Activated T-cell treated with anti-CD3 and anti-CD28 coated beads for 1 hour (primary cell): Measurements from ENCODE around the gene CELSR2.
"Not testable (repeated sequence)": the region's sequence is repeated elsewhere in the genome, so short reads cannot be mapped to it uniquely, and the experiment has no call there.

Experiments used
- DNase-seq: peaks from one replicate; pipeline ENCODE4 v3.0.0-alpha.2; 2020; ENCODE audit warnings: low read depth

The CELSR2 gene

DNA sequence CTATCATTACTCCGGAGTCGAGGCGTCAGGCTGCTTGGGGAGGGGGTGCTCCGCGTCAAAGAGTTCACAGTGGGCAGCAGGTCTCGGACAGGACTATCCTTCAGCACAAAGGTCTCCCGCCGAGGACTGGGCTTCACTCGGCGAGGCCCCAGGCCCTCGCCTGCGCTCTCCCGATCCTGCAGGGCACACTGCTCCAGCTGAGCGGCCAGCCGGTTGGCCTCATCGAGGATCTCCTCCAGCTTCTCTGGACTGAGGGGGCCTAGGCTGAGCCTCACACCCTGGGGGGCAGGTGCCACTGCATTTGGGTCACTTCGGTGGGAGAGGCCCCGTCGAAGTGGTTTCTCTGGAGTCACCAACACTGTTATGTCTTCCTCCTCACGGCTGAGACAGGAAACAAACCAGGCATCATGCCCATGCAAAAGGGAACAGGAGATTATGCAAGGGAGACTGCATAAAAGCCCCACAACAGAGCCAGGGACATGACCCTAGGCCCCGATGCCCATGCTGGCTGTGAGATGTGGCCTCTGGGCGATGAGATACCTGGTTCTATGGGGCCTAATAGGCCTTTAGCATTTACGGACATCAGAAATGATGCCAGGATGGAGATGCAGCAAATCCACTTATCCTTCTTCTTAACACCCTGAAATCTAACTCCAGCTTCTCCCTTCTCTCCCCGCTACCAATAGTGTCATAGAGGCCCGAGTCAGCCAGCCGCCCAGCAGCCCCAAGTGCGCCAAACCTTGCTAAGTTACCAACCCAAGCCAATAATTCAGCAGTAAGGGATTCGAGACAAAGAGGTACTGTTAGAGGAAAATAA is 32.5 kb downstream of the CELSR2 start:
- DNase-seq: no peak

DNA sequence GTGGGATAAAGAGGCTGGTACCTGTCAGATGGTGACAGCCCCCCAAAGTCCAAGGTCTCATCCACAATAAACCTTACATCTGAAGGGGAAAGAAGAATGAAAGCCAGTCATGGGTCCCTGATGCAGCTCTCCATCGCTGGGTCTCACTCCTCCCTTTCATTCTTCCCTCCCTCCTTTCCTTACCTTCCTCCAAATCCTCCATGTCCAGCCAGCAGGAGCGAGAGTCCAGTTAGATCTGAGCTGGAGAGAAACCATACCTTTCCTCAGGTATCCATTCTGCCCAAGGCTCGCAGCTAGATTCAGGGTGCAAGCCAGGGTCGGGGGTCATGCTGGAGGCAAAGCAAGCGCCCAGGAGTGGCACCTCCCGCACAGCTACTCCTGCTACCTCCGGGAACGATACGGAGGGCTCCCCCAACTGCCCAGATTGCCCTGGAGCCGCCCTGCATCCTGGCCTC is 33.2 kb downstream of the CELSR2 start:
- no peak for DNase-seq

- peak; percentile 87 for DNase-seq
Observed at GRCh38 chr1:109282952-109283747, 33.8 kb downstream of the CELSR2 start, which contains the start of gene PSRC1. Gene PSRC1, minus strand, starts transcription at chr1:109283145.

DNA sequence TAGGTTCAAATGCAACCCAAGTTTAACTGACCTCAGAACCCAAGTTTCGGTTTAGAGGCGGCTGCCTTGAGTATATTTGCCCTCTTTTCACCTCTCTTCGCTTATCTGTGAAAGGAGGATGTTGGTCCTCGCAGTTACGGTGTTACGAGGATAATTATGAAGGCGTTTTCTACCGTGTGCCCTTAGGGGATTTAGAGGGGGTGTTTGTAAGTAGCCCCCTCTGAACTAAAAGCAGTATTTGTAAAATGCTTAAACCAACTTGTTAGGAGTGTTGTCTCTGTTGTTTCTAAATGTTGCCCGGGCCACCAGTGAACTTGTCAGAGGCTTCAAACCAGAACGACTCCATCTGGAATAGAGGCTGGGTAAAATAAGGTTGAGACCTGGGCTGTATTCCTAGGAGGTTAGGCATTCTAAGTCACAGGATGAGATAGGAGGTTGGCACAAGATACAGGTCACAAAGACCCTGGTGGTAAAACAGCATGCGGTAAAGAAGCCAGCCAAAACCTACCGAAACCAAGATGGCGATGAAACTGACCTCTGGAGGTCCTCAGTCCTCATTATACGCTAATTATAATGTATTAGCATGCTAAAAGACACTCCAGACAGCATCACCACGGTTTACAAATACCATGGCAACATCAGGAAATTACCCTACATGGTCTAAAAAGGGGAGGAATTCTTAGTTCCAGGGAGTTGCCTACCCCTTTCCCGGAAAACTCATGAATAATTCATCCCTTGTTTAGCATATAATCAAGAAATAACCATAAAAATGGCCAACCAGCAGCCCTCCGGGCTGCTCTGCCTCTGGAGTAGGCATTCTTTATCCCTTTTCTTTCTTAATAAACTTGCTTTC is 34.6 kb downstream of the CELSR2 start:
- no peak for DNase-seq

GRCh38 chr1:109286762-109287161 is 37.4 kb downstream of the CELSR2 start:
- DNase-seq: not testable (repeated sequence)

- no peak for DNase-seq
Observed at GRCh38 chr1:109290137-109290536, 40.8 kb downstream of the CELSR2 start.

GRCh38 chr1:109290998-109291397 is 41.7 kb downstream of the CELSR2 start:
- DNase-seq: no peak

DNA sequence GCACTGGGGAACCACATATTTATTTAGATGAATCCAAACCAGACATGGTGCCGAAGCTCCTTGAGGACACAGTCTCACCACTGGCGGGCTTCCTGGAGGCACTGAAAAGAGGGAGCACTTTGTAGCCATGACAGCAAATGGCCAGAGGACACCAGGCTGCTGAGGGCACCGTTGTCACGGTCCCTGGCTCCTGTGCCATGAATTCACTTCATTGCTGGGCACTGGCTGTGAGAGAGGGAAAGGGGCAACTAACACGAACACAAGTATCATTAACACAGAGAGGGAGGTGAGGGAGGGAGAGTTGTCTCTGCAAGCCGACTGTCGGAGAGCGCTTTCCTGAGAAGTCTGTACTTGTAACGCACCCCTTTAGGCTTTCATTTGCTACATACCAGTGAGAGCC is 43.0 kb downstream of the CELSR2 start:
- DNase-seq: no peak

GRCh38 chr1:109293026-109293425 is 43.7 kb downstream of the CELSR2 start:
- DNase-seq: no peak

GRCh38 chr1:109294481-109294880 is 45.1 kb downstream of the CELSR2 start:
- no peak for DNase-seq

DNA sequence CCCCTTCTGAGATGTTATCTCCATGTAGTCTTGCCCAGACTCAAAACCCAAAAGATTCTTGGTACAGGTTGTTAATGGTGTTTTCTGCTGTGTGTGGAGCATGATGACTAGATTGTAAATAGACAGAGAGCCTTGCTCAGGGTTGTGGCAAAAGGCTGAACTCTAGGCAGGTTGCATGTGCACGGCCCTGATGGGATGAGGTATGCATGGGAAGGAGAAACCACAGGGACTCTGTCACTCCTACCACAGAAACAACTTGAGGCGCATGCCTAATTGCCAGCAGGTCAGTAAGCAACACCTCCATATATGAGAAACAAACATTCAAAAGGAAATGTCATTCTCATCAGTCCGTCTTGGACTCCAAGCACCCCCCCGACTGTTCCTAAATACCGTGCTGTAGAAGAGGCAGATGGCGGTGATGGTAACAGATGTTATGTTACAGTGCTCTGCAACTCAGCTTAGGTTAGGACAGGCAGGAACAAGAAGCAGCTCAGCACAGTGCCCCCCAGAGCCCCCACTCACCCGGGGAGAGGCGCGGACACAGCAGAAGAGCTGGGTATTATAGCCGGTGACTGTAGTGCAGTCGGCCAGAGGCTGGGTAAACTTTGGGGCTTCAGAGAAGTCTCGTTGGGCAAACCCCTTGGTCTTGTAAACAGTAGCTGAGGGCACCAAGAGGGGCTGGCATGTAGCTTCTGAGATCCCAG is 46.5 kb downstream of the CELSR2 start:
- no peak for DNase-seq

- no peak for DNase-seq
Observed at GRCh38 chr1:109296782-109297181, 47.4 kb downstream of the CELSR2 start.

DNA sequence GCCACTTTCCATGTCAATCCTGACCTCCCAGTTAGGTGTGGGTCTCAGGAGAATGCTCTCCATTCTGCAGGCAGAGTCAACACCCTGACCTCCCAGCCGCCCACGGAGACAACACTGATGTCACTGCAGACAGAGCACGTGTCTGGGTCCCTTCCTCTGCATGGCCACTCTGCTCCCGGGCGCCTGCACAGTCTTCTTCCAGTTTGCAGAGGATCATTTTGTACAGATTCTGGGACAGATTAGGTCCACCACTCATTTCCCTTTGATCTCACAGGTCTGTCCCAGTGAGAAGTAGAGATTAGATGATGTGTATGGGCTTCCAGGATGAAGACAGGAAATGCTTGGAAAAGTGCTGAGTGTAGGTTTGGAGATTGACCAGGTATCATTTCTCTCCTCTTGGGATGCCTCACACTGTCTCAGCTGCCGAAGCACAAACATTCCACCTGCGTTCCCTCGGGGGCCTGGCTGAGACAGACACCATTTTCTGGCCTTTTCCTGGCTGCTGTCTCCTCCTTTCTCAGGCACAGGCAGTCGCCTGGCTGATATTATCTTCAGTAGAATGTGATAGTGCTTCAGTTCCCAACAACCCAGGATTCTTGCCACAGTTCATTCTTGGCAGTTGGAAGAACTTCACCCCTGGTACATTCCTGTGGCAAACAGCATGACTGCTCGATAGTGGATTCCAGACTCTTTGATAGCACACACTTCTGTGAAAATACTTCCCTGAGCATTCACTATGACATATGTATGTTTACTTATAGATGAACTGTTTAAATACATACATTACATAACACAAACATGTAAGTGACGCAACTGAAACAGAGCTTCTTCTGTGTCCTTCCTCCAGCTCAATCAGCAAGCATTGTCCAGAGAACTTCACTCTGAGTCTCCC is 49.6 kb downstream of the CELSR2 start:
- DNase-seq: no peak

DNA sequence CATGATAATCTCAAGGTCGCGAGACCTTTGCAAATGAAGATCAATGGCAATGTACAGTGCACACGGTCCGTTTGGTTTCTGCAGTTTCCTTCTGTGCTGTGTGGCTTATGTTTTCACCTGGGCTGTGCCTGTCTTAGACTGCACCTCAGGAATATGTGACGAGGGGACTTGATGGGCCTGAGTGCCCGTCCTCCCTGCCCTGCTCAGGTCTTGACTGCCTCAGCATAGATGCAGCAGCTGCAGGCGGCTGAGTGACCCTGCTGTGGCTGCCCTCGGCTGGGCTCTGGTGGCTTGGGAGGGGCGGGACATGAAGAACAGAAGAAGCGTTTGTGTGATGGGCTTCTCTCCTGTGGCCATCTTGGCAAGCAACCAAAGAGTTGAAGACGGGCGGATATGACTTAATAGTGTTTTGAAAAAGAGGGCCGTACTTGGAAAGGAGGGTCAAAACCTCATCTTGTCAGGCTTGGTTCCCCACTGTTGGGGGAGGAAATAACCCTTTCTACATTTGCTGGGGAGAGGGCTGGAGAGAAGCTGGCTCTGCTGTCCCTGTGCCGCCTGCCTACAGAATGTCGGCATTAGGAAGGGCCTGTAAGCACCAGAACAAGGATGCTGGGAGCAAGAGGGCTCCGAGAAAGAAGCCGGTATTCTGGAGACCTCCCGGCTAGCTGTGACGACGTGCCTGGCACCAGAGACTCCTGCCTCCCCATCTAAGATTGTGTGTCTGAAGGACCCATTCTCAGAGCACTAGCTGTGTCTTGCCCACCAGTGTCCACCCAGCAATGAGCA is 50.4 kb downstream of the CELSR2 start:
- no peak for DNase-seq

DNA sequence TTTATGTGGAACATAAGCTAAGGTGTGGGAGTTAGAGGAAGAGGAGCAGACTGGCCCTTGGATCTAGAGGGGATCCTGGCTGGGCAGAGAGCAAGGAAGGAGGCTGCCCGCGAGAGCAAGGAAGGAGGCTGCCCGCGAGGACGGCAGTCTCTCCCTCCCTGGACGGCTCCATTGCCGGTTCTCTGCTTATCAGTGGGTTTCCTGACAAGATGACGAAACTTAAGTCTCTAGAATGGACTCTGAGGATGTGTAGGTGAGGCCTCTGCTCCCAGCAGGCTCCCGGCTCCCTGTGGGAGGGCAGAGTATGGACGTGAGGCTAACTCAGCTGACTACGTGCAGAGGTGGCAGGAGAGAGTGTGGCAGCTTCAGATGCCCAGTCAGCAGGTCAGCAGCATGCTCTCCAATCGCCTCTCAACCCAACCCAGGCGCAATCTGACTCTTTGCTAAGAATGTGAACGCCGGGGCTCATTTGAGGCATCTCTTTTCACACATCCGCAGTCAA is 51.4 kb downstream of the CELSR2 start:
- no peak for DNase-seq

DNA sequence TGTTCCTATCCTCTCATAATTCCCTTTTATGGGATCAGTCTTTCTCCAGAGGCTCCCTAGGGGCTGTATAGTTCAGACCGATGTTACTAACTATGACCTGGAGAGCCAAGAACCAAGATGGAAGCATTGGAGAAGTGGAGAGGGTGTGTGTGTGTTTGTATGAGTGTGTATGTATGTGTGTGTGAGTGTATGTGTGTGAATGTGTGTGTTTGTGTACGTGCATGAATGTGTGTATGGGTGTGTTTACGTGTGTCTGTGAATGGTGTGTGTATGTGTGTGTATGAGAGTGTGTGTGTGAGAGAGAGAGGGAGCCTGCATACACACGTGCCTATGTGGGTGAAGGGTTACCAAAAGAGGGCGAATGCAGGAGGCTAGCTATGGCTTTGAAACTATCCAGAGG is 52.5 kb downstream of the CELSR2 start:
- no peak for DNase-seq

DNA sequence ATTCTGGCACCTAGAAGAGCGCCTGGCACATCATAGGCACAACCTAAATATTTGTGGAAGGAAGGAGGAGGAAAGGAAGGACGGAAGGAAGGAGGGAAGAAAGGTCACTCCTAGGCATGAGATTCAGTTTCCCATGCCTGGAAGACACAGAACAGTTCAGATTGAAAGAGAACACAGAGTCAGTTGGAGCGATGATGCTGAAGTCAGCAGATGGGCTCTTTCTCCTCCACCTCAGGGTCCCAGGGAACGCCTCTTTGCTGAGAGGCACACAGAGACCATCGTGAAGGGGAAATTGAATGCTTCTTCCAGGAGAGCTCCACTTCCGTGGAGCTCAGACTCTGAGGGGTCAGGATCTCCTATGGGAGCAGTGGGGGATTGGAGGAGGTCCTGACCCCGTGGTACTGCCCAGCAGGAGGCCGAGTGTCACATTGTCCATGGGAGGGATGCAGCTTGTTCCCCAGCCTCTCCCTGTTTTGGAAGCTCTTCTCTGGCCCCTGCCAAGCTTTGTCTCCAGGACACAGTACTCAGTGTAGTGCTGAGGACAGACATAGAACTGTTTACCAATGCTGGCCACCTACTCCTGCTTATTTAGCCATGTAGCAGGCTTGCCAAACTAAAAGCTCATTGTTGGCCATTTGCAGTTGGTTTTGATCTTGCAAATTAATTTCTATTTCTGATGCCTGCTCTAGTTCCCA is 55.0 kb downstream of the CELSR2 start:
- DNase-seq: no peak

DNA sequence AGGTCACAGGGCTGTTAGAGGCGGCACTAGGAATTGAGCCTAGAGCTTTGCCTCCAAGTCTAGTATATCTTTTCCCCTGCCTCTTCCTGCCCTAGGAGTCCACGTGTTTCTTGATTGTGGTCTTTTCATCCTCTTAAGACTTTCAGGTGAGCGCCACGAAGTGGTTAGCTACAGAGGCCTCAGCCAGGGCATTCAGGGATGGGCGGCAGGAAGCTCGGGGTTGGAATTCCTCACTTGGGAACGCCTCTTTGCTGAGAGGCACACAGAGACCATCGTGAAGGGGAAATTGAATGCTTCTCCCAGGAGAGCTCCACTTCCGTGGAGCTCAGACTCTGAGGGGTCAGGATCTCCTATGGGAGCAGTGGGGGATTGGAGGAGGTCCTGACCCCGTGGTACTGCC is 56.7 kb downstream of the CELSR2 start:
- not testable (repeated sequence) for DNase-seq

DNA sequence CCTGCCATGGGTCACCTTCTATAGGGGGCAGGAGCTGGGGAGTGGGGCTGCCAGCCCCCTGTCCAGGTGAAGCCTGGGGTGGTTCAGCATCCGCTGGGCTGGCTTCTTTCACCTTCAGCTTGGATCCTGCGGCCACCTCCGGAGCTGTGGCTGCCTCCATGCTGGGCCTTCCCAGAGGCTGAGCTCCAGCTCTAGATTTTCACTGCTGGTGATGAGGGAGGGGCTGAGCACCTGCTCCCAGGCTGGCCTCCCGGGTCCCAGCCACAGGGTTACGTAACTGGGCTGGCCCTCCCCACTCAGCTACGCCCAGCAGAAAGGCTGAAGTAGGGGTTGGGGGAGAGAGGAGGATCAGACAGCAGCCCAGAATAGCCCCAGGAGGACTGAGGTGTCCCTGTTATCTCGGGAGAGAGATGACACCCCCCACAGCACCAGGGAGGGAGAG is 57.5 kb downstream of the CELSR2 start, which contains the start of gene MYBPHL:
Gene MYBPHL (minus strand): TSS at position 180 of the 442 bp plus-strand sequence. CDS start 20 bp downstream, at position 160.
- no peak for DNase-seq
